PC-9 (cell line): ENCODE data around the gene CDC7. TPM values are rescaled to one million over a fixed set of nuclear protein-coding genes. Genes with fewer than 3 reads are reported as not detected.

Experiments used
- BruUV-seq: library from RNA; stranded (reverse); fragments of 400-500 nt; replicated peaks from 2 replicates; lab custom pipeline; 2021; lab: Mats Ljungman, UMichigan
- CTCF ChIA-PET: fragments of 300-600 bp; sonication (Branson Sonifier 250); formaldehyde crosslinking; loops from one replicate; lab custom pipeline; 2022; ENCODE audit warnings: antibody characterized with exemption; lab: Charles Lee
- POLR2A ChIA-PET: fragments of 300-600 bp; sonication (Branson Sonifier 250); formaldehyde crosslinking; loops from one replicate; lab custom pipeline; 2022; ENCODE audit warnings: antibody characterized with exemption; ENCODE audit not compliant: unreplicated experiment; lab: Charles Lee
- DNase-seq, 2 experiments: peaks; one replicate each; pipeline versions ENCODE4 v3.0.0 to v3.0.0-alpha.2; 2015 to 2022; ENCODE audit warnings: mixed read lengths in 1 of 2
- H2AFZ ChIP-seq: fragments of 200-600 bp; sonication (generic); 2 replicates; pipeline ENCODE4 v1.8.1; 2017; ENCODE audit warnings: antibody characterized with exemption
- H3F3A ChIP-seq: fragments of 200-600 bp; sonication (generic); 2 replicates; pipeline ENCODE4 v1.8.1; 2017; ENCODE audit warnings: antibody characterized with exemption, mild to moderate bottlenecking, low read depth; ENCODE audit not compliant: insufficient read depth
- H3K27ac ChIP-seq: fragments of 200-600 bp; sonication (generic); 2 replicates; pipeline ENCODE4 v1.6.1; 2016; ENCODE audit warnings: mixed run types
- H3K27me3 ChIP-seq: fragments of 200-600 bp; sonication (generic); 2 replicates; pipeline ENCODE4 v1.6.1; 2016; ENCODE audit warnings: low read depth, mixed run types; ENCODE audit not compliant: insufficient read depth
- H3K36me3 ChIP-seq: fragments of 200-600 bp; sonication (generic); 2 replicates; pipeline ENCODE4 v1.6.1; 2016; ENCODE audit warnings: low read depth, mixed run types
- H3K4me1 ChIP-seq: fragments of 200-600 bp; sonication (generic); replicated peaks from 2 replicates; pipeline ENCODE4 v1.6.1; 2016; ENCODE audit warnings: mixed run types; ENCODE audit not compliant: insufficient read depth
- H3K4me2 ChIP-seq: fragments of 200-600 bp; sonication (generic); 2 replicates; pipeline ENCODE4 v1.6.1; 2017; ENCODE audit warnings: mixed run types
- H3K4me3 ChIP-seq: fragments of 200-600 bp; sonication (generic); 2 replicates; pipeline ENCODE4 v1.6.1; 2016; ENCODE audit warnings: mixed run types
- H3K79me2 ChIP-seq: fragments of 200-600 bp; sonication (generic); 2 replicates; pipeline ENCODE4 v1.6.1; 2017; ENCODE audit warnings: low read depth, mixed run types
- H3K9me2 ChIP-seq: fragments of 200-600 bp; sonication (generic); 2 replicates; pipeline ENCODE4 v1.8.1; 2017; ENCODE audit warnings: mild to moderate bottlenecking; ENCODE audit not compliant: insufficient read depth
- H3K9me3 ChIP-seq: fragments of 200-600 bp; sonication (generic); 2 replicates; pipeline ENCODE4 v1.8.1; 2016; ENCODE audit warnings: low read depth; ENCODE audit not compliant: insufficient read depth
- H4K20me1 ChIP-seq: fragments of 200-600 bp; sonication (generic); 2 replicates; pipeline ENCODE4 v1.8.1; 2017; ENCODE audit not compliant: insufficient read depth
- EZH2 ChIP-seq: fragments of 200-600 bp; sonication (generic); IDR thresholded peaks from 2 replicates; pipeline ENCODE4 v1.8.0; 2017; ENCODE audit warnings: antibody characterized with exemption, low read depth
- intact Hi-C: fragments of 100-400 bp; cut with micrococcal nuclease; formaldehyde crosslinking; loops from one replicate; pipeline ENCODE4 v1.10.0; 2022; ENCODE audit not compliant: unreplicated experiment
- total RNA-seq: library from RNA; stranded (reverse); gene quantifications from 2 replicates; pipeline ENCODE4 v1.2.3, GENCODE V29; 2021
- TF ChIP-seq, protein P1 (sequence below): fragments of 200-600 bp; sonication (generic); conservative IDR thresholded peaks from 2 replicates; pipeline ENCODE4 v1.6.1; 2017; ENCODE audit warnings: mixed run types, antibody characterized with exemption, mild to moderate bottlenecking, moderate library complexity

Gene CDC7
- total RNA-seq, 1 experiment from 2014 or later, result 13.1 TPM

DNA sequence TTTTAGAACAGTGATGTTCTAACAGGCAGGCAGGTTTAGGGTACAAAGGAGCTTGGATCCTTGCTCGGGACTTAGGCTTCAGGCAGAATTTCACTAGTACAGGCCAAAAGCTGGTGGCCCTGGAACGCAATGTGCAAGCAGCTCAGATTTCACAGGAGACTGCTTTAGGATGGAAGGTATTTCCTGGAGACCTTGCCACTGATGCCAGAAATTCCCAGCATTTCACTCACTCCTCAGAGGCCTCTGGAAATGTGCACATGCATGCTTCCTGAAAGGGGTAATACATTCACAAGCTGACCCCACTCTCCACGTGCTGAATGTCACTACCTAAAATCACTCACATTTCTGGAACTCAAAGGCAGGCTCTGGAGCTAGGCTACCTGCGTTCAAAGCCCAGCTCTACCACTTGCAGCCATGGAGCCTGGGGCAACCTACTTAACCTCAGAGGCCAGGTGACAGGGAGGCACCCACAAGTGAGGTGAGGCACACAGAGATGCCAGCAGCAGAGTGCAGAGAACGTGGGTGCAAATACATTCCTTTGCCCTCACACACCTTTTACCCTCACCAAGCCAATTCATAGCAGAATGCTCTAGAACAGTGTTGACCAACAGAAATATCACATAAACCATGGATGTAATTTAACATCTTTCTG is 56.5 kb downstream of the CDC7 start:
- TF ChIP-seq, protein P1, sequence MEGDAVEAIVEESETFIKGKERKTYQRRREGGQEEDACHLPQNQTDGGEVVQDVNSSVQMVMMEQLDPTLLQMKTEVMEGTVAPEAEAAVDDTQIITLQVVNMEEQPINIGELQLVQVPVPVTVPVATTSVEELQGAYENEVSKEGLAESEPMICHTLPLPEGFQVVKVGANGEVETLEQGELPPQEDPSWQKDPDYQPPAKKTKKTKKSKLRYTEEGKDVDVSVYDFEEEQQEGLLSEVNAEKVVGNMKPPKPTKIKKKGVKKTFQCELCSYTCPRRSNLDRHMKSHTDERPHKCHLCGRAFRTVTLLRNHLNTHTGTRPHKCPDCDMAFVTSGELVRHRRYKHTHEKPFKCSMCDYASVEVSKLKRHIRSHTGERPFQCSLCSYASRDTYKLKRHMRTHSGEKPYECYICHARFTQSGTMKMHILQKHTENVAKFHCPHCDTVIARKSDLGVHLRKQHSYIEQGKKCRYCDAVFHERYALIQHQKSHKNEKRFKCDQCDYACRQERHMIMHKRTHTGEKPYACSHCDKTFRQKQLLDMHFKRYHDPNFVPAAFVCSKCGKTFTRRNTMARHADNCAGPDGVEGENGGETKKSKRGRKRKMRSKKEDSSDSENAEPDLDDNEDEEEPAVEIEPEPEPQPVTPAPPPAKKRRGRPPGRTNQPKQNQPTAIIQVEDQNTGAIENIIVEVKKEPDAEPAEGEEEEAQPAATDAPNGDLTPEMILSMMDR, result no peak
- TF ChIP-seq EZH2, result no peak
- Histone ChIP-seq H3K27me3 (no peaks in the 10 kb centered on the region), H3K9me2 (no peaks in the 10 kb centered on the region), H3K27ac (no peak overlapping the region), H3K4me1 (0 out of 2 replicates have a peak, but pooled peaks cover 5% of the 10 kb centered on the region), H3K36me3 (no peaks in the 10 kb centered on the region), H3F3A (no peaks in the 10 kb centered on the region), H3K9me3 (no peaks in the 10 kb centered on the region), H3K4me3 (no peak overlapping the region), H3K4me2 (no peak overlapping the region), H3K79me2 (no peaks in the 10 kb centered on the region), H4K20me1 (no peaks in the 10 kb centered on the region), H2AFZ (no peak overlapping the region)
- no peak for DNase-seq
- POLR2A ChIA-PET, result interaction anchor here (0.6 kb wide), 1 partner anchor 9 kb away, joined by 3 read pairs; no protein-coding TSS in a partner anchor
- intact Hi-C loops, result no loop called here
- CTCF ChIA-PET, result no interaction called here
- BruUV-seq, result no TSS peak

DNA sequence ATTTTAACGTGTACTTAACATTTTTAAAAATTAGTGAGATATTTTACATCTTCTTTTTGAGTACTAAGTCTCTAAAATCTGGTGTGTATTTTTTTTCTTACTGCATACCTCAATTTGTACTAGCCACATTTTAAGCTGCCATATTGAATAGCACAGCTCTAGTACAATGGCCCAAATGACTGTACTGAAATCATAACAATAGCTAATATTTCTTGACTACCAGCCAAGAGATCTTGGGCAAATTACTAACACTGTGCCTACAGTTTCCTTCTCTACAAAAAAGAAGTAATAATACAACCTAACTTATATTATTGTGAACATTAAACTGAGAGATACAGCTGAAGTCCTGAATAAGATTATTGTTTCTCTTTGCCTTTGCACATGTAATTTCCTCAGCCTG is 57.2 kb downstream of the CDC7 start:
- H3K9me3 ChIP-seq, result no peaks in the 10 kb centered on the region
- no peaks in the 10 kb centered on the region for H3F3A ChIP-seq
- H3K4me3 ChIP-seq, result no peak overlapping the region
- H3K79me2 ChIP-seq, result no peaks in the 10 kb centered on the region
- 0 out of 2 replicates have a peak, but pooled peaks cover 5% of the 10 kb centered on the region for H3K4me1 ChIP-seq
- no peak overlapping the region for H2AFZ ChIP-seq
- no peaks in the 10 kb centered on the region for H3K9me2 ChIP-seq
- TF ChIP-seq, protein P1, result no peak
- no peak for TF ChIP-seq EZH2
- H3K27me3 ChIP-seq, result no peaks in the 10 kb centered on the region
- intact Hi-C loops, result no loop called here
- ChIA-PET POLR2A (no interaction called here), CTCF (no interaction called here)
- no peak for DNase-seq
- no peak overlapping the region for H3K27ac ChIP-seq
- no peak overlapping the region for H3K4me2 ChIP-seq
- H4K20me1 ChIP-seq, result no peaks in the 10 kb centered on the region
- no peaks in the 10 kb centered on the region for H3K36me3 ChIP-seq
- BruUV-seq, result no TSS peak

DNA sequence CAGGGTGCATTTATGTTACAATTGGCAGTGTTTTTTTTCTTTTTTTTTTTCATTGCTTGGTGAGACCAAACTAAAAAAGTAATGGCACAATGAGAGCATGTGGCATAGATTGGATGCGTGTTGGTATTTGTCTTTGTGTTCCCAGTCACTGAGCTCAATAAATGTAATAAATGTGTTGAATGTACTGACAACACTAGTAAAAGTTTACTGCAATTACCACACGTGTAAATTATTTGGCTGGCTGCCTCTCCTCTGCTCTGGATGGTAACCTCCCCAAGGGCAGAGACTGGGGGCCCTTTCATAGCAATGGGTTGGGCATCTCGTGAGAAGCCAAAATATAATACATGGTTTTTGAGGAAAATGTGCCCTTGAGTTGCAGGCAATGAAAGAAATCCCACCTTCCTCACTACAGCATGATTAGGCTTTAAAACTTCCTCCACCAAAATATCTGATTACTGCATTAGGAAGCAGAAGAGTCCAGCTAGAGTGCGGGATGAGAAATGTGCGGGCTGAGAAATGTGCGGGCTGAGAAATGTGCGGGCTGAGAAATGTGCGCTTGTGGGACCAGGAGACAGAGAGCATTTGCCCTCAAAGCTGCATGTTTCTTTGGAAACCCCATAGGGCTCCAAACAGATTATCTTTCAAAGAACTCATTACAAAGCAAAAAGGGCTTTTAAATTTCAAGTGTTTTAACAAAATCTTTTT is 58.5 kb downstream of the CDC7 start:
- intact Hi-C loops, result no loop called here
- Histone ChIP-seq H3K27ac (no peak overlapping the region), H3K9me3 (peaks cover 9% of the 10 kb centered on the region; the same call in 1 of the 2 replicates), H3K27me3 (no peaks in the 10 kb centered on the region), H3K4me2 (no peak overlapping the region), H3K36me3 (no peaks in the 10 kb centered on the region), H2AFZ (no peak overlapping the region), H3F3A (no peaks in the 10 kb centered on the region), H3K4me1 (0 out of 2 replicates have a peak, but pooled peaks cover 5% of the 10 kb centered on the region), H4K20me1 (no peaks in the 10 kb centered on the region), H3K9me2 (no peaks in the 10 kb centered on the region), H3K4me3 (no peak overlapping the region), H3K79me2 (no peaks in the 10 kb centered on the region)
- no TSS peak for BruUV-seq
- DNase-seq, result no peak
- CTCF ChIA-PET, result no interaction called here
- TF ChIP-seq EZH2, result no peak
- TF ChIP-seq, protein P1, result no peak
- POLR2A ChIA-PET, result interaction anchor here (0.7 kb wide), 1 partner anchor 906 kb away, joined by 18 read pairs; no protein-coding TSS in a partner anchor
